ENCODE results near the gene CUL4A.

DNA sequence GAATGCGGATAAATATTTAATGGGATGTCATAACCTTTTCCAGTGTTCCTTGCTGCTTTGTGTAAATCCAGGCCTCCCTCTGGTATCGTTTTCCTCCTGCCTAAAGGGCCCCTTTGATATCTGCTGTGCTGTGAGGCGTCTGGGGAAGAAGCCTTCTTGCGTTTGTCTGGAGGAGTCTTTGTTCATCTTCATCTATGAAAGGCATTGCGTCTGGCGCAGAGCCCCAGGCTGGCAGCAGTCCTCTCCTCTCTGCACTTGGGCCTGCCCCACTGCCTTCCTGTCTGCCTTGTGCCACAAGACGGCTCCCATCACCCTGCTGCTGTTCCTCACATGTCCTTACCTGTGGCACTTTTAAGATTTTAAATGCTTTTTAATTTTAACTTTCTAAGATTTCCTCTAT is 41.2 kb upstream of the CUL4A start:
- no peak for TF ChIP-seq EP300 (IDR thresholded peaks at IDR 0.05)
- TF ChIP-seq, protein P1, sequence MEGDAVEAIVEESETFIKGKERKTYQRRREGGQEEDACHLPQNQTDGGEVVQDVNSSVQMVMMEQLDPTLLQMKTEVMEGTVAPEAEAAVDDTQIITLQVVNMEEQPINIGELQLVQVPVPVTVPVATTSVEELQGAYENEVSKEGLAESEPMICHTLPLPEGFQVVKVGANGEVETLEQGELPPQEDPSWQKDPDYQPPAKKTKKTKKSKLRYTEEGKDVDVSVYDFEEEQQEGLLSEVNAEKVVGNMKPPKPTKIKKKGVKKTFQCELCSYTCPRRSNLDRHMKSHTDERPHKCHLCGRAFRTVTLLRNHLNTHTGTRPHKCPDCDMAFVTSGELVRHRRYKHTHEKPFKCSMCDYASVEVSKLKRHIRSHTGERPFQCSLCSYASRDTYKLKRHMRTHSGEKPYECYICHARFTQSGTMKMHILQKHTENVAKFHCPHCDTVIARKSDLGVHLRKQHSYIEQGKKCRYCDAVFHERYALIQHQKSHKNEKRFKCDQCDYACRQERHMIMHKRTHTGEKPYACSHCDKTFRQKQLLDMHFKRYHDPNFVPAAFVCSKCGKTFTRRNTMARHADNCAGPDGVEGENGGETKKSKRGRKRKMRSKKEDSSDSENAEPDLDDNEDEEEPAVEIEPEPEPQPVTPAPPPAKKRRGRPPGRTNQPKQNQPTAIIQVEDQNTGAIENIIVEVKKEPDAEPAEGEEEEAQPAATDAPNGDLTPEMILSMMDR (IDR thresholded peaks at IDR 0.05), result no peak
- TF ChIP-seq POLR2AphosphoS5 (IDR thresholded peaks at IDR 0.05), result no peak
